ENCODE measurements around the gene EARS2. TPM values are rescaled to one million over a fixed set of nuclear protein-coding genes. Genes with fewer than 3 reads are reported as not detected.

Gene EARS2
- total and polyA plus RNA-seq, 2 of the 4 experiments (the other 2 are of a cell fraction) = 28.1 to 37.8 TPM

- WGBS, 2 experiments (ENCODE audit: extremely low coverage in 2 of 2, insufficient read length in 1 of 2) = 94% methylated on average over 2 of the region's 3 CpGs; no CpG with 5 or more reads in 1 of the 2 experiments
- Histone ChIP-seq H2BK120ac (ENCODE audit: low read depth, low read length) (no peak overlapping the region), H3K27me3 (ENCODE audit: control insufficient read depth, insufficient read depth, low read length) (no peaks in the 10 kb centered on the region), H4K20me1 (ENCODE audit: insufficient read depth, low read length) (no peaks in the 10 kb centered on the region), H2BK5ac (ENCODE audit: low read depth, low read length, poor library complexity, severe bottlenecking) (no peak overlapping the region), H3K4me1 (ENCODE audit: control insufficient read depth, insufficient read depth, low read length) (no peaks in the 10 kb centered on the region), H3K4me3 (ENCODE audit: insufficient read depth, low read depth, low read length) (no peak overlapping the region), H3K18ac (ENCODE audit: low read depth, low read length) (no peak overlapping the region), H3K79me1 (ENCODE audit: low read depth in 1 of 2, low read length in 2 of 2) (no peaks in the 10 kb centered on the region), H3K9me1 (ENCODE audit: insufficient read depth, low read length) (no peaks in the 10 kb centered on the region), H3K36me3 (ENCODE audit: control insufficient read depth, insufficient read depth, low read length) (peaks cover 54% of the 10 kb centered on the region), H3K4ac (ENCODE audit: low read depth, low read length) (no peak overlapping the region), H3K9me3 (ENCODE audit: control insufficient read depth, insufficient read depth, low read length) (no peaks in the 10 kb centered on the region), H3K27ac (ENCODE audit: insufficient read depth, low read length) (no peak overlapping the region), H4K8ac (ENCODE audit: low read depth in 2 of 2, low read length in 2 of 2) (no peak overlapping the region), H4K91ac (ENCODE audit: insufficient read depth, low read depth, low read length) (no peak overlapping the region), H2BK15ac (ENCODE audit: low read depth, low read length) (no peak overlapping the region), H3K56ac (ENCODE audit: extremely low read depth, insufficient read depth, low read length) (no peak overlapping the region), H3K9ac (ENCODE audit: low read depth, low read length) (no peak overlapping the region), H3K4me2 (ENCODE audit: low read depth, low read length) (no peak overlapping the region), H3K23ac (ENCODE audit: low read depth, low read length) (no peak overlapping the region), H2BK20ac (ENCODE audit: low read depth, low read length) (no peak overlapping the region), H3K14ac (replicated peaks; ENCODE audit: low read depth, low read length) (no peak overlapping the region), H4K5ac (ENCODE audit: low read depth, low read length) (no peak overlapping the region), H2AK5ac (ENCODE audit: low read depth, low read length) (no peak overlapping the region), H2AK9ac (replicated peaks; ENCODE audit: low read depth, low read length, poor library complexity) (no peak overlapping the region), H2AFZ (replicated peaks; ENCODE audit: low read length, poor library complexity) (no peak overlapping the region)
- BruUV-seq (replicated peaks) = no TSS peak
- ATAC-seq (ENCODE audit: low read depth) (no peak), DNase-seq (no peak)
- dilution Hi-C loops (cut with HindIII; ENCODE audit: low sequenced_read_pairs, unreplicated experiment) (no loop called here), in situ Hi-C loops (cut with MboI; ENCODE audit: low sequenced_read_pairs) (no loop called here), intact Hi-C loops (cut with micrococcal nuclease) (no loop called here)
- POLR2A ChIA-PET (ENCODE audit: unreplicated experiment) = no interaction called here
- TF ChIP-seq ELK1 (IDR thresholded peaks at IDR 0.05; ENCODE audit: borderline replicate concordance, low read depth, low read length) = no peak
- TF ChIP-seq MAZ (IDR thresholded peaks at IDR 0.05; ENCODE audit: borderline replicate concordance, low read depth, low read length) = no peak
- no peak for TF ChIP-seq FOS (IDR thresholded peaks at IDR 0.05; ENCODE audit: low read depth, low read length)
- TF ChIP-seq MXI1 (IDR thresholded peaks at IDR 0.05; ENCODE audit: borderline replicate concordance, low read depth, low read length) = no peak
- no peak for TF ChIP-seq BHLHE40 (IDR thresholded peaks at IDR 0.05; ENCODE audit: low read depth, low read length)
- no peak for TF ChIP-seq RAD21 (IDR thresholded peaks at IDR 0.05; ENCODE audit: low read length)
- no peak for TF ChIP-seq RFX5 (IDR thresholded peaks at IDR 0.05; ENCODE audit: low read depth, low read length)
- no peak for TF ChIP-seq CEBPB (IDR thresholded peaks at IDR 0.05; ENCODE audit: low read depth, low read length)
- TF ChIP-seq SMC3 (IDR thresholded peaks at IDR 0.05; ENCODE audit: low read depth, low read length) = no peak
- TF ChIP-seq RCOR1 (IDR thresholded peaks at IDR 0.05; ENCODE audit: insufficient replicate concordance, low read length) = no peak
- TF ChIP-seq USF2 (IDR thresholded peaks at IDR 0.05; ENCODE audit: low read depth, low read length) = no peak
- TF ChIP-seq CTCF (conservative IDR thresholded peaks at IDR 0.05; ENCODE audit: low read depth, low read length) = no peak
- TF ChIP-seq CHD1 (IDR thresholded peaks at IDR 0.05; ENCODE audit: low read depth, low read length) = no peak
- no peak for TF ChIP-seq MAFK (IDR thresholded peaks at IDR 0.05; ENCODE audit: low read depth, low read length)
- TF ChIP-seq NFE2L2 (IDR thresholded peaks at IDR 0.05; ENCODE audit: low read depth, low read length) = no peak
- TF ChIP-seq POLR2A (IDR thresholded peaks at IDR 0.05; ENCODE audit: low read depth, low read length) = no peak
- CTCF ChIA-PET = interaction anchor here (0.5 kb wide), 1 partner anchor 114 kb away, joined by 3 read pairs; no protein-coding TSS in a partner anchor
Measured at GRCh38 chr16:23479138-23479537, 78.0 kb downstream of the EARS2 start.
